GM12872 (cell line): Measurements from ENCODE around the gene BEST1.

Experiments used
- CTCF ChIP-seq: IDR thresholded peaks from 3 replicates; pipeline ENCODE4 v1.5.1; 2011; ENCODE audit warnings: low read depth, mild to moderate bottlenecking, low read length, moderate library complexity; ENCODE audit not compliant: insufficient read depth

Gene BEST1

GRCh38 chr11:61958590-61958989 is 8.4 kb downstream of the BEST1 start:
- no peak for TF ChIP-seq CTCF

- no peak for TF ChIP-seq CTCF
Measured at GRCh38 chr11:61959114-61959513, 9.0 kb downstream of the BEST1 start.

- TF ChIP-seq CTCF = no peak
Measured at GRCh38 chr11:61959678-61960077, 9.5 kb downstream of the BEST1 start.

- no peak for TF ChIP-seq CTCF
Measured at GRCh38 chr11:61960532-61960931, 10.4 kb downstream of the BEST1 start.

GRCh38 chr11:61961570-61962212 is 11.5 kb downstream of the BEST1 start:
- TF ChIP-seq CTCF = no peak

- TF ChIP-seq CTCF = no peak
Measured at GRCh38 chr11:61962213-61963015, 12.3 kb downstream of the BEST1 start.

- no peak for TF ChIP-seq CTCF
Measured at GRCh38 chr11:61963016-61963281, 12.8 kb downstream of the BEST1 start.
